ENCODE data around the gene CLTCL1.

GRCh38 chr22:19213442-19214077 is 78.0 kb downstream of the CLTCL1 start:
- TF ChIP-seq EZH2 (IDR thresholded peaks at IDR 0.05; ENCODE audit: insufficient read depth, poor library complexity, severe bottlenecking) (no peak), EZH2phosphoT487 (IDR thresholded peaks at IDR 0.05; ENCODE audit: insufficient read depth, low read depth) (no peak)
